NCI-H2196 treated with DMSO at 0.1 percent for 48 hours (cell line): Measurements from ENCODE around the gene LPCAT1.
"Not testable (repeated sequence)": the region's sequence is repeated elsewhere in the genome, so short reads cannot be mapped to it uniquely, and the experiment has no call there.

Source experiments
- DNase-seq: peaks from one replicate; lab custom pipeline; 2025; ENCODE audit not compliant: unreplicated experiment; lab: John Stamatoyannopoulos, UW

Gene LPCAT1

GRCh38 chr5:1481266-1481958, 42.3 kb downstream of the LPCAT1 start:
- no peak for DNase-seq

- DNase-seq = no peak
Measured at GRCh38 chr5:1480806-1481205, 43.0 kb downstream of the LPCAT1 start.

- DNase-seq = no peak
Measured at GRCh38 chr5:1480217-1480616, 43.5 kb downstream of the LPCAT1 start.

GRCh38 chr5:1479581-1480188, 44.1 kb downstream of the LPCAT1 start:
- DNase-seq = no peak

- DNase-seq = no peak
Measured at GRCh38 chr5:1479066-1479465, 44.7 kb downstream of the LPCAT1 start.

GRCh38 chr5:1478271-1479035, 45.3 kb downstream of the LPCAT1 start:
- DNase-seq = no peak

- DNase-seq = no peak
Measured at GRCh38 chr5:1477341-1477740, 46.4 kb downstream of the LPCAT1 start.

GRCh38 chr5:1476967-1477310, 46.8 kb downstream of the LPCAT1 start:
- DNase-seq = no peak

GRCh38 chr5:1476181-1476966, 47.4 kb downstream of the LPCAT1 start:
- no peak for DNase-seq

- DNase-seq = not testable (repeated sequence)
Measured at GRCh38 chr5:1475544-1475900, 48.2 kb downstream of the LPCAT1 start.

- DNase-seq = no peak
Measured at GRCh38 chr5:1474866-1475543, 48.8 kb downstream of the LPCAT1 start.

- no peak for DNase-seq
Measured at GRCh38 chr5:1474183-1474839, 49.4 kb downstream of the LPCAT1 start.

- DNase-seq = no peak
Measured at GRCh38 chr5:1473746-1474145, 50.0 kb downstream of the LPCAT1 start.

- DNase-seq = no peak
Measured at GRCh38 chr5:1472964-1473628, 50.7 kb downstream of the LPCAT1 start.

GRCh38 chr5:1471997-1472963, 51.5 kb downstream of the LPCAT1 start:
- DNase-seq = no peak

- DNase-seq = no peak
Measured at GRCh38 chr5:1471240-1471853, 52.4 kb downstream of the LPCAT1 start.

GRCh38 chr5:1470762-1471211, 53.0 kb downstream of the LPCAT1 start:
- DNase-seq = no peak
